ENCODE measurements around the gene ARL5A. TPM values are rescaled to one million over a fixed set of nuclear protein-coding genes. Genes with fewer than 3 reads are reported as not detected.
"Not testable (repeated sequence)": the region's sequence is repeated elsewhere in the genome, so short reads cannot be mapped to it uniquely, and the experiment has no call there.

The ARL5A gene
- total RNA-seq, 2 donors from 2014 or later, result 28.0 to 33.8 TPM

- Histone ChIP-seq H3K36me3 (no peaks in the 10 kb centered on the region), H3K27ac (no peak overlapping the region), H3K4me1 (replicated peaks) (no peaks in the 10 kb centered on the region), H3K4me3 (no peak overlapping the region), H3K27me3 (replicated peaks; ENCODE audit: insufficient read depth) (no peaks in the 10 kb centered on the region), H3K9me3 (no peaks in the 10 kb centered on the region)
- DNase-seq (ENCODE audit: low spot score), result no peak
- intact Hi-C loops (cut with DNase I), result no loop called here
- TF ChIP-seq POLR2A (IDR thresholded peaks at IDR 0.05), result no peak
- no peak for TF ChIP-seq CTCF (IDR thresholded peaks at IDR 0.05)
- TF ChIP-seq POLR2AphosphoS5 (IDR thresholded peaks at IDR 0.05), result no peak
Observed at GRCh38 chr2:151803811-151804210, 24.4 kb downstream of the ARL5A start.

- Histone ChIP-seq H3K9me3 (no peaks in the 10 kb centered on the region), H3K4me3 (no peak overlapping the region), H3K27ac (no peak overlapping the region), H3K4me1 (replicated peaks) (no peaks in the 10 kb centered on the region), H3K36me3 (no peaks in the 10 kb centered on the region), H3K27me3 (replicated peaks; ENCODE audit: insufficient read depth) (no peaks in the 10 kb centered on the region)
- WGBS, result 97% methylated on average over 2 of the region's 2 CpGs
- TF ChIP-seq POLR2AphosphoS5 (IDR thresholded peaks at IDR 0.05), result no peak
- no peak for TF ChIP-seq CTCF (IDR thresholded peaks at IDR 0.05)
- TF ChIP-seq POLR2A (IDR thresholded peaks at IDR 0.05), result no peak
- DNase-seq (ENCODE audit: low spot score), result no peak
- intact Hi-C loops (cut with DNase I), result no loop called here
Observed at GRCh38 chr2:151802315-151802714, 25.9 kb downstream of the ARL5A start.

- intact Hi-C loops (cut with DNase I), result no loop called here
- Histone ChIP-seq H3K4me1 (replicated peaks) (no peaks in the 10 kb centered on the region), H3K4me3 (no peak overlapping the region), H3K36me3 (no peaks in the 10 kb centered on the region), H3K27me3 (replicated peaks; ENCODE audit: insufficient read depth) (no peaks in the 10 kb centered on the region), H3K9me3 (no peaks in the 10 kb centered on the region), H3K27ac (no peak overlapping the region)
- no peak for TF ChIP-seq POLR2A (IDR thresholded peaks at IDR 0.05)
- TF ChIP-seq POLR2AphosphoS5 (IDR thresholded peaks at IDR 0.05), result no peak
- no peak for TF ChIP-seq CTCF (IDR thresholded peaks at IDR 0.05)
- WGBS, result 93% methylated on average over 3 of the region's 3 CpGs
- no peak for DNase-seq (ENCODE audit: low spot score)
Observed at GRCh38 chr2:151799886-151800292, 28.3 kb downstream of the ARL5A start.

- no peaks in the 10 kb centered on the region for H3K4me1 ChIP-seq (replicated peaks)
- 92% methylated on average over 2 of the region's 2 CpGs for WGBS
- no peak for DNase-seq (ENCODE audit: low spot score)
- no peak overlapping the region for H3K27ac ChIP-seq
- intact Hi-C loops (cut with DNase I), result no loop called here
- no peaks in the 10 kb centered on the region for H3K27me3 ChIP-seq (replicated peaks; ENCODE audit: insufficient read depth)
- H3K9me3 ChIP-seq, result no peaks in the 10 kb centered on the region
- H3K4me3 ChIP-seq, result no peak overlapping the region
- TF ChIP-seq POLR2A (IDR thresholded peaks at IDR 0.05) (no peak), CTCF (IDR thresholded peaks at IDR 0.05) (no peak), POLR2AphosphoS5 (IDR thresholded peaks at IDR 0.05) (no peak)
- H3K36me3 ChIP-seq, result no peaks in the 10 kb centered on the region
Observed at GRCh38 chr2:151796774-151797173, 31.4 kb downstream of the ARL5A start.

- intact Hi-C loops (cut with DNase I), result no loop called here
- no peaks in the 10 kb centered on the region for H3K4me1 ChIP-seq (replicated peaks)
- TF ChIP-seq CTCF (IDR thresholded peaks at IDR 0.05) (no peak), POLR2AphosphoS5 (IDR thresholded peaks at IDR 0.05) (no peak), POLR2A (IDR thresholded peaks at IDR 0.05) (no peak)
- no peak overlapping the region for H3K27ac ChIP-seq
- H3K27me3 ChIP-seq (replicated peaks; ENCODE audit: insufficient read depth), result no peaks in the 10 kb centered on the region
- H3K36me3 ChIP-seq, result no peaks in the 10 kb centered on the region
- WGBS, result 76% methylated on average over 4 of the region's 4 CpGs
- H3K4me3 ChIP-seq, result no peak overlapping the region
- no peak for DNase-seq (ENCODE audit: low spot score)
- H3K9me3 ChIP-seq, result no peaks in the 10 kb centered on the region
Observed at GRCh38 chr2:151795646-151796240, 32.5 kb downstream of the ARL5A start.

- H3K36me3 ChIP-seq; DNase-seq (ENCODE audit: low spot score); intact Hi-C loops (cut with DNase I); H3K27ac ChIP-seq; H3K27me3 ChIP-seq (replicated peaks; ENCODE audit: insufficient read depth); H3K4me1 ChIP-seq (replicated peaks); H3K4me3 ChIP-seq; H3K9me3 ChIP-seq: not testable (repeated sequence)
- 90% methylated on average over 6 of the region's 6 CpGs for WGBS
Observed at GRCh38 chr2:151794422-151794821, 33.8 kb downstream of the ARL5A start.
